GM12878 (cell line): ENCODE data around the gene SUV39H1. TPM values are rescaled to one million over a fixed set of nuclear protein-coding genes. Genes with fewer than 3 reads are reported as not detected.

Experiments used
- ATAC-seq: fragments of 200-7000 bp; cut with Tn5 transposase; 3 replicates; pipeline ENCODE4 v1.9.1; 2020; ENCODE audit warnings: mild to moderate bottlenecking, moderate library complexity
- BruUV-seq: library from RNA; stranded (reverse); fragments of 400-500 nt; replicated peaks from 2 replicates; lab custom pipeline; 2021; lab: Mats Ljungman, UMichigan
- CTCF ChIA-PET: fragments of 300-600 bp; sonication (Branson Sonifier 250); formaldehyde crosslinking; extraction: SDS; loops from one replicate; lab custom pipeline; 2021; ENCODE audit warnings: inconsistent platforms; lab: Yijun Ruan, JAX
- POLR2A ChIA-PET: fragments of 350-600 bp; formaldehyde crosslinking; extraction: SDS; loops from one replicate; lab custom pipeline; 2021; ENCODE audit warnings: inconsistent platforms; lab: Charles Lee
- RAD21 ChIA-PET: fragments of 300-600 bp; sonication (Branson Sonifier 250); formaldehyde crosslinking; loops from one replicate; lab custom pipeline; 2023; ENCODE audit warnings: antibody characterized with exemption; ENCODE audit not compliant: unreplicated experiment; lab: Charles Lee
- SMC1A ChIA-PET: fragments of 300-600 bp; sonication (Branson Sonifier 250); formaldehyde crosslinking; loops from one replicate; lab custom pipeline; 2023; ENCODE audit not compliant: unreplicated experiment, uncharacterized antibody; lab: Charles Lee
- DNase-seq: peaks from one replicate; pipeline ENCODE4 v3.0.0-alpha.2; 2011; ENCODE audit warnings: low read depth, low spot score
- FAIRE-seq: peaks from 3 replicates; lab custom pipeline; 2011; peaks lifted over from hg19 to GRCh38; lab: Jason Lieb, UNC
- H2AFZ ChIP-seq: 2 replicates; pipeline ENCODE4 v1.6.0; 2011; ENCODE audit warnings: low read depth, low read length, control low read depth; ENCODE audit not compliant: control insufficient read depth
- H3K27ac ChIP-seq: 2 replicates; pipeline ENCODE4 v1.5.1; 2011; ENCODE audit warnings: control low read depth; ENCODE audit not compliant: control insufficient read depth, insufficient read depth
- H3K27me3 ChIP-seq, 2 experiments: replicated peaks in 1 of 2; 2 replicates each; pipeline versions ENCODE4 v1.6.0 to v1.6.1; 2011; ENCODE audit warnings: low read length in 1 of 2; ENCODE audit not compliant: control insufficient read depth in 2 of 2, insufficient read depth in 2 of 2
- H3K36me3 ChIP-seq, 2 experiments: 2 replicates each; pipeline ENCODE4 v1.5.1; 2011; ENCODE audit warnings: low read length in 1 of 2; ENCODE audit not compliant: control insufficient read depth in 2 of 2, insufficient read depth in 2 of 2
- H3K4me1 ChIP-seq: 2 replicates; pipeline ENCODE4 v1.6.1; 2011; ENCODE audit warnings: mild to moderate bottlenecking, low read length, moderate library complexity, mixed read lengths; ENCODE audit not compliant: control insufficient read depth, insufficient read depth
- H3K4me2 ChIP-seq: 2 replicates; pipeline ENCODE4 v1.6.0; 2011; ENCODE audit warnings: control low read depth; ENCODE audit not compliant: control insufficient read depth, insufficient read depth
- H3K4me3 ChIP-seq: fragments of 200-600 bp; sonication (generic); 2 replicates; pipeline ENCODE4 v1.5.1; 2016
- H3K79me2 ChIP-seq: 2 replicates; pipeline ENCODE4 v1.6.0; 2011; ENCODE audit warnings: low read length; ENCODE audit not compliant: control insufficient read depth, insufficient read depth
- H3K9ac ChIP-seq: 2 replicates; pipeline ENCODE4 v1.8.0; 2011; ENCODE audit warnings: low read length, control low read depth, mixed read lengths; ENCODE audit not compliant: control insufficient read depth, insufficient read depth
- H3K9me3 ChIP-seq: replicated peaks from 3 replicates; pipeline ENCODE4 v1.5.1; 2011; ENCODE audit warnings: mild to moderate bottlenecking, low read length; ENCODE audit not compliant: control insufficient read depth, insufficient read depth
- H4K20me1 ChIP-seq: 2 replicates; pipeline ENCODE4 v1.6.0; 2011; ENCODE audit not compliant: control insufficient read depth, insufficient read depth
- TCF3 ChIP-seq: IDR thresholded peaks from 2 replicates; pipeline ENCODE4 v1.6.1; 2012; ENCODE audit warnings: low read depth, mild to moderate bottlenecking, low read length, borderline replicate concordance; ENCODE audit not compliant: insufficient read depth
- WGBS: methylation state at CpG from one replicate; pipeline ENCODE4 v1.1.6; 2016; ENCODE audit warnings: low lambda C conversion rate; ENCODE audit not compliant: insufficient replicate concordance, insufficient coverage; ENCODE audit errors: missing lambda C conversion rate; 5-methylcytosine and 5-hydroxymethylcytosine counted together
- in situ Hi-C: fragments of 300-500 bp; cut with MboI; formaldehyde crosslinking; loops from 9 replicates; pipeline ENCODE4 v1.14.3; 2018; ENCODE audit warnings: mixed read lengths
- intact Hi-C: fragments of 100-400 bp; cut with micrococcal nuclease; formaldehyde crosslinking; loops from one replicate; pipeline ENCODE4 v1.14.2; 2022; ENCODE audit not compliant: unreplicated experiment
- polyA plus RNA-seq, 11 experiments: library from polyadenylated mRNA; depleted of rRNA in 4 of 11; unstranded in 6 of 11; stranded (reverse) in 5 of 11; fragments of >200 nt; fragmentation: Nextera tagmentation in 4 of 11; fragmentation: Illumina TruSeq in 1 of 11; extraction: Ambion mirVana in 4 of 11; extraction: Trizol in 1 of 11; gene quantifications; 1 replicate in 1 of 11; 2 replicates in 10 of 11; pipeline versions ENCODE4 v1.2.1 to v1.2.3, GENCODE V29; 2011 to 2016; ENCODE audit warnings: inconsistent platforms in 2 of 11, missing spikeins in 2 of 11, low read depth in 1 of 11
- small RNA-seq: library from RNA; depleted of rRNA; stranded (forward); fragments of <200 nt; gene quantifications from one replicate; pipeline ENCODE3, GENCODE V24; 2014
- total RNA-seq, 4 experiments: library from RNA; depleted of rRNA in 3 of 4; stranded (reverse); fragments of >200 nt in 3 of 4; fragmentation: Illumina TruSeq in 1 of 4; extraction: Trizol in 1 of 4; gene quantifications; 2 replicates each; pipeline versions ENCODE4 v1.2.1 to v1.2.3, GENCODE V29; 2013 to 2021

The SUV39H1 gene
- total and polyA plus RNA-seq, 10 of the 15 experiments (the other 5 are each of a cell fraction or from before 2014, with no cell fraction given), result 4.9 to 33.2 (median 17.1) TPM

DNA sequence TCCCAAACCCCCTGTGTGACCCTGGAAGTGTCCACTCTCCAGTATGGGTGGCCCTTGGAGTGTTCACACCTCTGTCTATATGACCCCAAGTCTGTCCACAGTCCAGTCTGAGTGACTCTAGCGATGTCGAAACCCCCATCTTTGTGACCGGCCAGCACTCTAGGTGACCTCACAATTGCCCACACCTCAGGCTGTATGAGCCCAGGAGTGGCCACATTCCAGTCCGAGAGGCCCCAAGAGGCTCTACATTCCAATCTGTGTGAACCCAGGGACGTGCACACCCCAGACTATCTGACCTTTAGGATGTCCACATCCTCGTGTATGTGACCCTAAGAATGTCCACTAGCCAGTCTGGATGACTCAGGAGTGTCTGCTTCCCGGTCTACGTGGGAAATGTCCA, 57.7 kb downstream of the SUV39H1 start:
- no peak overlapping the region for H2AFZ ChIP-seq
- no peak overlapping the region for H3K9ac ChIP-seq
- no peak for FAIRE-seq

More for the DNA sequence above, 57.7 kb downstream of the SUV39H1 start:
- 29% methylated on average over 8 of the region's 8 CpGs for WGBS
- no peak overlapping the region for H3K4me3 ChIP-seq
- H3K4me1 ChIP-seq, result no peaks in the 10 kb centered on the region
- TF ChIP-seq TCF3, result no peak
- SMC1A ChIA-PET, result no interaction called here
- CTCF ChIA-PET, result no interaction called here
- H3K36me3 ChIP-seq, result no peaks in the 10 kb centered on the region
- POLR2A ChIA-PET, result no interaction called here
- intact Hi-C loops (no loop called here), in situ Hi-C loops (no loop called here)
- ATAC-seq (no peak), DNase-seq (no peak)
- no peaks in the 10 kb centered on the region for H3K27me3 ChIP-seq
- H3K9me3 ChIP-seq, result no peaks in the 10 kb centered on the region; the same call in 2 of the 3 replicates
- no peaks in the 10 kb centered on the region for H4K20me1 ChIP-seq
- BruUV-seq, result no TSS peak
- no peak overlapping the region for H3K4me2 ChIP-seq
- no peak overlapping the region for H3K27ac ChIP-seq
- RAD21 ChIA-PET, result no interaction called here
- H3K79me2 ChIP-seq, result no peaks in the 10 kb centered on the region

Small RNAs within 50 kb of the gene (small RNA-seq; reads per million reads assigned to genes)
- not detected for gene RNU6-1056P

Other genes with a start within 250 kb of the SUV39H1 start
Only the 7 nearest of the 17 such genes appear.
- 330 and 346 TPM in 2 replicates for gene RBM3, start 122.2 kb upstream of the SUV39H1 start, total RNA-seq (2014; rRNA removed)
- gene RBM3, start 122.2 kb upstream of the SUV39H1 start, total RNA-seq (2014; rRNA removed; fragmentation: Illumina TruSeq; extraction: Trizol), result 398 and 417 TPM in 2 replicates
- 269 and 304 TPM in 2 replicates for gene RBM3, start 122.2 kb upstream of the SUV39H1 start, total RNA-seq (2021)
- 174 and 221 TPM in 2 replicates for gene RBM3, start 122.2 kb upstream of the SUV39H1 start, polyA plus RNA-seq (2011; rRNA removed)
- gene RBM3, start 122.2 kb upstream of the SUV39H1 start, polyA plus RNA-seq (2014; fragmentation: Illumina TruSeq; extraction: Trizol), result 435 and 467 TPM in 2 replicates
- gene RBM3, start 122.2 kb upstream of the SUV39H1 start, polyA plus RNA-seq (2014; fragmentation: Nextera tagmentation; extraction: Ambion mirVana), result 100 to 1,000 TPM; 170 to 179 TPM
- gene RBM3, start 122.2 kb upstream of the SUV39H1 start, polyA plus RNA-seq (2014; rRNA removed), result 385 and 405 TPM in 2 replicates
- gene RBM3, start 122.2 kb upstream of the SUV39H1 start, polyA plus RNA-seq (2016; fragmentation: Nextera tagmentation; extraction: Ambion mirVana), result 100 to 1,000 TPM; 209 to 213 TPM
- gene WDR13, start 99.2 kb upstream of the SUV39H1 start, total RNA-seq (2014; rRNA removed), result 51.1 and 52.0 TPM in 2 replicates
- 16.3 and 17.2 TPM in 2 replicates for gene WDR13, start 99.2 kb upstream of the SUV39H1 start, total RNA-seq (2014; rRNA removed; fragmentation: Illumina TruSeq; extraction: Trizol)
- 49.5 and 54.3 TPM in 2 replicates for gene WDR13, start 99.2 kb upstream of the SUV39H1 start, total RNA-seq (2021)
- gene WDR13, start 99.2 kb upstream of the SUV39H1 start, polyA plus RNA-seq (2011; rRNA removed), result 11.8 and 19.6 TPM in 2 replicates
- gene WDR13, start 99.2 kb upstream of the SUV39H1 start, polyA plus RNA-seq (2014; fragmentation: Illumina TruSeq; extraction: Trizol), result 3.9 and 19.8 TPM in 2 replicates
- gene WDR13, start 99.2 kb upstream of the SUV39H1 start, polyA plus RNA-seq (2014; fragmentation: Nextera tagmentation; extraction: Ambion mirVana), result 10 to 100 TPM in 1 of 2 experiments, 1 to 10 TPM in 1; 6.9 to 20.1 TPM
- 37.6 and 52.1 TPM in 2 replicates for gene WDR13, start 99.2 kb upstream of the SUV39H1 start, polyA plus RNA-seq (2014; rRNA removed)
- 10 to 100 TPM; 44.6 to 62.7 TPM for gene WDR13, start 99.2 kb upstream of the SUV39H1 start, polyA plus RNA-seq (2016; fragmentation: Nextera tagmentation; extraction: Ambion mirVana)
- gene WAS, start 12.9 kb upstream of the SUV39H1 start, total RNA-seq (2014; rRNA removed), result 42.5 and 46.8 TPM in 2 replicates
- gene WAS, start 12.9 kb upstream of the SUV39H1 start, total RNA-seq (2014; rRNA removed; fragmentation: Illumina TruSeq; extraction: Trizol), result 22.0 and 23.1 TPM in 2 replicates
- 84.7 and 86.8 TPM in 2 replicates for gene WAS, start 12.9 kb upstream of the SUV39H1 start, total RNA-seq (2021)
- 4.5 and 11.6 TPM in 2 replicates for gene WAS, start 12.9 kb upstream of the SUV39H1 start, polyA plus RNA-seq (2011; rRNA removed)
- 27.2 and 83.2 TPM in 2 replicates for gene WAS, start 12.9 kb upstream of the SUV39H1 start, polyA plus RNA-seq (2014; fragmentation: Illumina TruSeq; extraction: Trizol)
- gene WAS, start 12.9 kb upstream of the SUV39H1 start, polyA plus RNA-seq (2014; fragmentation: Nextera tagmentation; extraction: Ambion mirVana), result 1 to 10 TPM; 1.6 to 2.0 TPM
- gene WAS, start 12.9 kb upstream of the SUV39H1 start, polyA plus RNA-seq (2014; rRNA removed), result 30.9 and 42.5 TPM in 2 replicates
- gene WAS, start 12.9 kb upstream of the SUV39H1 start, polyA plus RNA-seq (2016; fragmentation: Nextera tagmentation; extraction: Ambion mirVana), result 10 to 100 TPM; 19.5 to 23.0 TPM
- not detected in 2 replicates for gene GLOD5, start 65.0 kb downstream of the SUV39H1 start, total RNA-seq (2014; rRNA removed)
- gene GLOD5, start 65.0 kb downstream of the SUV39H1 start, total RNA-seq (2014; rRNA removed; fragmentation: Illumina TruSeq; extraction: Trizol), result not detected in 2 replicates
- not detected in 2 replicates for gene GLOD5, start 65.0 kb downstream of the SUV39H1 start, total RNA-seq (2021)
- not detected in 2 replicates for gene GLOD5, start 65.0 kb downstream of the SUV39H1 start, polyA plus RNA-seq (2011; rRNA removed)
- gene GLOD5, start 65.0 kb downstream of the SUV39H1 start, polyA plus RNA-seq (2014; fragmentation: Illumina TruSeq; extraction: Trizol), result not detected in 2 replicates
- gene GLOD5, start 65.0 kb downstream of the SUV39H1 start, polyA plus RNA-seq (2014; fragmentation: Nextera tagmentation; extraction: Ambion mirVana), result not detected
- gene GLOD5, start 65.0 kb downstream of the SUV39H1 start, polyA plus RNA-seq (2014; rRNA removed), result not detected in 2 replicates
- not detected for gene GLOD5, start 65.0 kb downstream of the SUV39H1 start, polyA plus RNA-seq (2016; fragmentation: Nextera tagmentation; extraction: Ambion mirVana)
- not detected in 2 replicates for gene GATA1, start 89.9 kb downstream of the SUV39H1 start, total RNA-seq (2014; rRNA removed)
- not detected in 2 replicates for gene GATA1, start 89.9 kb downstream of the SUV39H1 start, total RNA-seq (2014; rRNA removed; fragmentation: Illumina TruSeq; extraction: Trizol)
- 0.13 and 0.36 TPM in 2 replicates for gene GATA1, start 89.9 kb downstream of the SUV39H1 start, total RNA-seq (2021)
- not detected in 2 replicates for gene GATA1, start 89.9 kb downstream of the SUV39H1 start, polyA plus RNA-seq (2011; rRNA removed)
- gene GATA1, start 89.9 kb downstream of the SUV39H1 start, polyA plus RNA-seq (2014; fragmentation: Illumina TruSeq; extraction: Trizol), result not detected in 2 replicates
- not detected for gene GATA1, start 89.9 kb downstream of the SUV39H1 start, polyA plus RNA-seq (2014; fragmentation: Nextera tagmentation; extraction: Ambion mirVana)
- 0.24 TPM in 1 of 2 replicates, not detected in the other for gene GATA1, start 89.9 kb downstream of the SUV39H1 start, polyA plus RNA-seq (2014; rRNA removed)
- gene GATA1, start 89.9 kb downstream of the SUV39H1 start, polyA plus RNA-seq (2016; fragmentation: Nextera tagmentation; extraction: Ambion mirVana), result not detected
- gene HDAC6, start 105.3 kb downstream of the SUV39H1 start, total RNA-seq (2014; rRNA removed), result 32.9 and 34.7 TPM in 2 replicates
- 24.0 and 25.8 TPM in 2 replicates for gene HDAC6, start 105.3 kb downstream of the SUV39H1 start, total RNA-seq (2014; rRNA removed; fragmentation: Illumina TruSeq; extraction: Trizol)
- 40.4 and 47.0 TPM in 2 replicates for gene HDAC6, start 105.3 kb downstream of the SUV39H1 start, total RNA-seq (2021)
- 21.7 and 26.7 TPM in 2 replicates for gene HDAC6, start 105.3 kb downstream of the SUV39H1 start, polyA plus RNA-seq (2011; rRNA removed)
- gene HDAC6, start 105.3 kb downstream of the SUV39H1 start, polyA plus RNA-seq (2014; fragmentation: Illumina TruSeq; extraction: Trizol), result 38.6 and 39.0 TPM in 2 replicates
- gene HDAC6, start 105.3 kb downstream of the SUV39H1 start, polyA plus RNA-seq (2014; fragmentation: Nextera tagmentation; extraction: Ambion mirVana), result 10 to 100 TPM in 1 of 2 experiments, 1 to 10 TPM in 1; 8.3 to 17.5 TPM
- gene HDAC6, start 105.3 kb downstream of the SUV39H1 start, polyA plus RNA-seq (2014; rRNA removed), result 28.5 and 35.3 TPM in 2 replicates
- gene HDAC6, start 105.3 kb downstream of the SUV39H1 start, polyA plus RNA-seq (2016; fragmentation: Nextera tagmentation; extraction: Ambion mirVana), result 10 to 100 TPM; 36.1 to 39.0 TPM
- gene ERAS, start 129.8 kb downstream of the SUV39H1 start, total RNA-seq (2014; rRNA removed), result not detected in 2 replicates
- gene ERAS, start 129.8 kb downstream of the SUV39H1 start, total RNA-seq (2014; rRNA removed; fragmentation: Illumina TruSeq; extraction: Trizol), result not detected in 2 replicates
- gene ERAS, start 129.8 kb downstream of the SUV39H1 start, total RNA-seq (2021), result not detected in 2 replicates
- not detected in 2 replicates for gene ERAS, start 129.8 kb downstream of the SUV39H1 start, polyA plus RNA-seq (2011; rRNA removed)
- gene ERAS, start 129.8 kb downstream of the SUV39H1 start, polyA plus RNA-seq (2014; fragmentation: Illumina TruSeq; extraction: Trizol), result not detected in 2 replicates
- not detected for gene ERAS, start 129.8 kb downstream of the SUV39H1 start, polyA plus RNA-seq (2014; fragmentation: Nextera tagmentation; extraction: Ambion mirVana)
- not detected in 2 replicates for gene ERAS, start 129.8 kb downstream of the SUV39H1 start, polyA plus RNA-seq (2014; rRNA removed)
- not detected for gene ERAS, start 129.8 kb downstream of the SUV39H1 start, polyA plus RNA-seq (2016; fragmentation: Nextera tagmentation; extraction: Ambion mirVana)